Epidermal melanocyte (primary cell): ENCODE results near the gene PDCD5.
"Not testable (repeated sequence)": the region's sequence is repeated elsewhere in the genome, so short reads cannot be mapped to it uniquely, and the experiment has no call there.

Source experiments
- DNase-seq: peaks from one replicate; pipeline ENCODE4 v3.0.0; 2011; ENCODE audit warnings: low spot score; ENCODE audit not compliant: insufficient read length

The PDCD5 gene, protein sequence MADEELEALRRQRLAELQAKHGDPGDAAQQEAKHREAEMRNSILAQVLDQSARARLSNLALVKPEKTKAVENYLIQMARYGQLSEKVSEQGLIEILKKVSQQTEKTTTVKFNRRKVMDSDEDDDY

DNA sequence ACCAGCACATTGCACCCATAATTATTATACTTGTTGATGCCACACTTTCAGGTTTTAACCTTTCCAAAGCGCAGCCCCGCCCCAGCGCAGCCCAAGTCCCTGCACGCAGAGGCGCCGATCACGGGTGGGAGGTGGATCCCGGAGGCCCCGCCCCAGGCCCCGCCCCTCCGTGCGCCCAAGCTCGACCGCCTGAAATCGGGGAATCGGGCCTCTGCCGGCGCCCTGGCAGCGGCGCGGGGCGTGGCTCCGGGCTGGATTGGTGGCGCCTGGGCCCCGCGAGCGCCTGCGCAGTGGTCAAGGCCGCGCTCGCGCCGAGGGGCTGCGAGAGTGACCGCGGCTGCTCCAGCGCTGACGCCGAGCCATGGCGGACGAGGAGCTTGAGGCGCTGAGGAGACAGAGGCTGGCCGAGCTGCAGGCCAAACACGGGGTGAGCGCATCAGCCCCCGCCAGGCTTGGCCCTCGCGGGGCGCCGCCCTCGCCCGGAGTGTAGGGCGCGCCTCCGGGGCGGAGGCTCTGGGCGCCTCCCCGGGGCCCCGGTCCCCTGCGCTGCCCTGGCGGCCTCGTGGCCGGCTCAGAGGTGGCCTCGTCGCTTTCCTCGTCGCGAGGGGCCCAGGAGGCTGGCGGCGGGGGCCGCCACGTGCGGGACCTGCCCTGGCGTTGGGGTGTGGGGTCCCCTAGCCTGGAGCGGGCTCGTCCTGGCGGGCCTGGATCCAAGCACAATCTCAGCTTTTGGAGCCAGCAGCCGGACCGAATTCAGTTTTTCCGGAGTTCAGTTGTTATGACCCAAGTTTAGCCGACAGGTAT, at the start of gene PDCD5:
TSS of gene PDCD5 (plus strand) at position 290 of the 804 bp plus-strand sequence. CDS start at position 362, 72 bp downstream.
- DNase-seq: peak; percentile 88

DNA sequence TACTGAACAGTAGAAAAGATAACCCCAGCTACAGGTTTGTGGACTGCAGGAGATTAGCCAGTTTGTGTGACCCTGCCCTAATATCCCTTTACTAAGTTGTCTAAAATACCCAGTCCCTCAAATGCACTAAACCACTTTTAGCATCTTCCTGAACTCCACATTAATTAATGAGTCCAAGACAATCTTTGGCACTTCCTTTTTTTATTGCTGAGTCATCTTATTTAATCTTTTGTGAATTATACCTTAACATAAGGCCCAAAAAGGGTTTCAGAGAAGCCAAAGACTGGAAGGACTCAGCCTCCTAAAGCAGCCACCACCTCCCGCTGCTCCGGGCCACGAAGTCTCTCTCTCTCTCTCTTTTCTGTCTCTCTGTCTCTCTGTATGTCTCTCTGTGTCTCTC, 48.8 kb upstream of the PDCD5 start:
- no peak for DNase-seq

DNA sequence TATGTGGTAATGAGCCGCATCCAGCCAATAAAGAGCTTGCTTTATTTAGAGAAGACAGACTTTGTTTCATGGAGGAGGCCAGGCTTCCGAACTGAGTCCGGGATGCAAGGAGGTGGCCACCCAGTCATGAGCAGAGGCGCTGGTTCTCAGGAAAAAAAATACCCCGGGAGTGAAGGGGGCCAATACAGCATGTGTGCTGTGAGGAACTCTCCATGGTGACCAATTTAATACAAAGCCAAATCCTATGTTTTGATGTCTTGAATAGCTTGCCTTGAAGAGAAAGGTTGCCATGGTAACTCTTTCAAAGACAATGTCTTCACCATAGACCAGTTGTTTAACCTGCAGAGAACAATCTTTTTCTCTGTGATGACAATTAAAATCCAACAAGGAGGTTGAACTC, 43.4 kb upstream of the PDCD5 start:
- no peak for DNase-seq

DNA sequence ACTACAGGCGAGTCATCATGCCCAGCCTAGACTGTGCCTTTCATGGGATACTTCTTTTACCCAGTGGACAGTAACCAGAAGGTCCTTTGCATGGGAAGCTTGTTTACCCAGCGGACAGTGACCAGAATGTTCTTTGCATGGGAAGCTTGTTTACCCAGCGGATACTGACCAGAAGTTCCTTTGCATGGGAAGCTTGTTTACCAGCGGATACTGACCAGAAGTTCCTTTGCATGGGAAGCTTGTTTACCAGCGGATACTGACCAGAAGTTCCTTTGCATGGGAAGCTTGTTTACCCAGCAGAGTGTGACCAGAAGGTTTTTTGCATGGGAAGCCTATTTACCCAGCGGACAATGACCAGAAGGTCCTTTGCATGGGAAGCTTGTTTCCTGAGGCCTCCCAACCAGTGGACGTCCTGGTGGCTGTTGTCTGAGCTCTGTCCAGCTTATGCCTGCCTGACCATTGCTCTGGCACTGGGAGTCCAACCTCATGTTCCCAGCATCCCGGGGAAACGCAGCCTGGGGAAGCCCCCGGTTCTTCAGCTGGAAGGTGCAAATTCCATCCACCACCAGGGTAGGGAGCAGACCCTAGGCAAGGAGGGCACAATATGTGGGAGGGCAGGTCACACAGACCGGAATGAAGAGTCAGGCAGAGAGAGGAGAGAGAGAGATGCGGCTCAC, 41.6 kb upstream of the PDCD5 start:
- no peak for DNase-seq

DNA sequence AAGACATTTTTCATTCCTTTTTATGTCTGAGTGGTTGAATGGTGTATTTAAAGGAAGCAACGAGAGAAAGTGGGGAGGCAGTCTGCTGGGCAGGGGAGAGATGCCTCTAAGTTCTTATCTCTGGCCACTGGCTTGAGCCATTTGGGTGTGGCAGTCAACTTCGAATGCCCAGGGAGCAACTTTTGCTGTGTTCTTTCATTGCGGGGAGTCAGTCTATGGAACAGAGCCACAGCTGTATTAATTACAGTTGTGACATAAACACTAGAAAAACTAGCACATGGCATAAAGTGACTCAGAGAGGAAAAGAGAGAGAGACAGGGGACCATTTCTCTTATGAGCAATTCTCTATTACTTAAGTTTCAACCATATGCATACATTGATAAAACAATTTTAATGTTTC, 40.4 kb upstream of the PDCD5 start:
- no peak for DNase-seq

DNA sequence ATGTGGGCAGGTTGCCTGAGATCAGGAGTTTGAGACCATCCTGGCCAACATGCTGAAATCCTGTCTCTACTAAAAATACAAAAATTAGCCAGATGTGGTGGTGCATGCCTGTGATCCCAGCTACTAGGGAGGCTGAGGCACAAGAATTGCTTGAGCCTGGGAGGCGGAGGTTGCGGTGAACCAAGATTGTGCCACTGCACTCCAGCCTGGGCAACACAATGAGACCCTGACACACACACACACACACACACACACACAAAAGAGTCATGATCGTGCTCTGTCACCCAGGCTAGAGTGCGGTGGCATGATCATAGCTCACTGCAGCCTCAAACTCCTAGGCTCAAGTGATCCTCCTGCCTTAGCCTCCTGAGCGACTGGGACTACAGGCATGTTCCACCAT, 39.6 kb upstream of the PDCD5 start:
- not testable (repeated sequence) for DNase-seq

DNA sequence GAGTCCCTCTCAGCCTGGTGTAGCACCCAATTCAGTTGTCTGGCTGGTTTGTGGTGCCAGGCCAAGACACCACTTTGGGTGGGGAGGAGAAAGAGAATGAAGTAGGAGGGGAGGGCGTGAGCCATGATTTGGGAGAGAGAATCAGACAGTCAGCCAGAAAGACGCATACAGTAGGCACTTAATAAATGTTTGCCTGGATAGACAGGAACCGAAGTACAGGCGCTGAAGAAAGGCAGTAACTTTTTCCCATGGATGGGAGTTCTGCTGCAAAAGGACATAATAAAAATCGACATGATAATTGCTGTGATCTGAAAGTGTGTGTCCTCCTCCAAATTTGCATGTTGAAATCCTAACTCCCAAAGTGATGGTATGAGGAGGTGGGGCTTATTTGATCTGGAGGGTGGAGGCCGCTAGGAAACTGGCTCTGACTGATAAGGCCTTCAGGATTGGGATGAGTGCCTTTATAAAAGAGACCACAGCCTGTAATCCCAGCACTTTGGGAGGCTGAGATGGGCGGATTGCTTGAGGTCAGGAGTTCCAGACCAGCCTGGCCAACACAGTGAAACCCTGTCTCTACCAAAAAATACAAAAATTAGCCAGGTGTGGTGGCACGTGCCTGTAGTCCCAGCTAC, 38.4 kb upstream of the PDCD5 start:
- no peak for DNase-seq

DNA sequence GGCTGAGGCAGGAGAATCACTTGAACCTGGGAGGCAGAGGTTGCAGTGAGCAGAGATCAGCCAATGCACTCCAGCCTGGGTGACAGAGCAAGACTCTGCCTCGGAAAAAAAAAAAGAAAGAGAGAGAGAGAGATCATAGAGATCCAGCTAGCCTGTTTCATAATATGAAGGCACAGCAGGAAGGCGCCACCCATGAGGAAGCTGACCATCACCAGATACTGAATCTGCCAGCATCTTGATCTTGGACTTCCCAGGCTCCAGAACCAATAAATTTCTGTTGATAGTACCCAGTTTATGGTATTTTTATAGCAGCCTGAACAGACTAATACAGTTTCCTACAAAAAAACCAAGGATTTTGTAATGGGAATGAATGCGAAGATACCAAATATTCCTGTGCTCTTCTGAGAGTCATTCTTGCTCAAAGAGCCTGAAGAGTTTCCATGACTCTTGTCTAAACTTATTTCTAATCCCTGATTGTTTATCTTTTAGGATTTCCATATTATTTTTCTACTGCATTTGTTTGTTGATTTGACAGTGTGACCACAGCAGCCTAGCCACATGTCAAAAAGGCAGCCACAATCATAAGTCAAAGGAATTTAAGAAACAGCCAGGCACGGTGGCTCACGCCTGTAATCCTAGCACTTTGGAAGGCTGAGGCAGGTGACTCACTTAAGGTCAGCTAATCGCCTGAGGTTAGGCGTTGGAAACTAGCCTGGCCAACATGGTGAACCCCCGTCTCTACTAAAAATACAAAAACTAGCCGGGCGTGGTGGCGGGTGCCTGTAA, 37.7 kb upstream of the PDCD5 start:
- DNase-seq: no peak

DNA sequence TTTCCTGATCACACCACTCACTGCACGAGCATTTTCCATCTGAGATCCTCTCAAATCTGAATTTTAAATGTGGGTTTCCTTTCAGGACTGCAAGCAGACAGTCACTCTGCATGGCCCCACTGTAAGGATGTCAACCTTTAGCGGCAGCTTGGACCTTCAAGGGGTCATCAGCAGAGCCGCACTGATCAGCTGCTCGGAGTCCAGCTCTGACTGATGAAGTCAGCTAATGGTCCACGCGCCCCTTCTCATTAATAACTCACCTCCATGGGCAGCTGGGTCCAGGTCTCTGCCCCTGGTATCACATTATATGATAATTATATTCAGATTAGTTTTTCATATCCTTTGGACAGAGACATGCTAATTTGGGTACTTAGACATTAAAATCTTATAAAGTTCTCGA, 36.1 kb upstream of the PDCD5 start:
- no peak for DNase-seq

DNA sequence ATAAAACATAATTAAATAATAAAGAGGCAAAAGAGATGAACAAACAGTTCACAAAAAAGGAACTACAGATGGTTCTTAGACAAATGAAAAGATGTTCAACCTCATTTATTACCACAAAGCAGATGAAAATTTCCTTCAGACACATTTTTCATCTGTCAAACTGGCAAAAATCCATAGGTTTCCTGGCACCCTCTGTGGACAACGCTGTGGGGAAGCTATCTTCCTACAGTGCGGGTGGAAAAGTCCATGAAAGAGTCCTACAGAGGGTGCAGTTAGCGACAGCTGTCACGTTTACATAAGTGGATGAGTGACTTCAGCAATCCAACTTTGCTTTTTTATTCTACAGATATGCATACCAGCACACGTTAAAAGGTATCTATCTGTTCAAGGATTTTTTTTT, 30.3 kb upstream of the PDCD5 start:
- DNase-seq: no peak

DNA sequence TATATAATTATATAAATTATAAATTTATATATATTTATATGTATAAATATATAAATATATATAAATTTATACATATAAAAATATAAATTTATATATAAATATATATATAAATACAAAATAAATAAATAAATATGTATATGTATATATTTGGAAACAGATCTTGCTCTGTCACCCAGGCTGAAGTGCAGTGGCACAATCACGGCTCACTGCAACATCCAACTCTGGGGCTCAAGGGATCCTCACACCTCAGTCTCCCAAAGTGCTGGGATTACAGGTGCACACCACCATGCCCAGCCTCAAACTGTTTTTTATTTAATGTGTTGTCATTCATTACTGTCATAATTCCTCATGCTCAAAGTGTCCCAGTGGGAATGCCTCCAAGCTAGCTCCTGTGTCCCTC, 25.2 kb upstream of the PDCD5 start:
- DNase-seq: no peak

DNA sequence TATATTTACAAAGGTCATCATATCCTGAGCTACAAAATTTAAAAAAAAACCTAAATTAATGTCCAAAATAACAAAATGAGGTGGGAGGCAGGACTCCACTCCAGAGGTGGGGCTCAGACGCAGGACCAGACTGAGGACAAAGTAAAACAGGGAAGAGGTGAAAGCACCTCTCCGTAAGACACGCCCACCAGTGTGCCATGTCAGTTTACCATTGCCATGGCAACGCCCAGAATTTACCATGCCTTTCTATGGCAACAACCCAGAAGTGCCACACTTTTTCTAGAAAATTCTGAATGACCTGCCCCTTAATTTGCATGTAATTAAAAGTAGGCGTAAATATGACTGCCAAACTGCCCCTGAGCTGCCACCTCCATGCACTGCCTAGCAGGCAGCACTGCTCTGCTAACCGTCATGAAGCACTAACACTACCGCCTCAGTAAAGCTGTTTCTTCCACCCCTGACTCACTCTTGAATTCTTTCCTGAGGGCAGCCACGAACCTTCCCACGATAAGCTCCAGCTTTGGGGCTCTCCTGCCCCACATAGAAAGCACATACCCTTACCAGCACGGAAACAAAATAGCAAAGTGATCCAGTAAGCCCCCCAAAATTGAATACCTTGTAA, 22.3 kb upstream of the PDCD5 start:
- DNase-seq: no peak

DNA sequence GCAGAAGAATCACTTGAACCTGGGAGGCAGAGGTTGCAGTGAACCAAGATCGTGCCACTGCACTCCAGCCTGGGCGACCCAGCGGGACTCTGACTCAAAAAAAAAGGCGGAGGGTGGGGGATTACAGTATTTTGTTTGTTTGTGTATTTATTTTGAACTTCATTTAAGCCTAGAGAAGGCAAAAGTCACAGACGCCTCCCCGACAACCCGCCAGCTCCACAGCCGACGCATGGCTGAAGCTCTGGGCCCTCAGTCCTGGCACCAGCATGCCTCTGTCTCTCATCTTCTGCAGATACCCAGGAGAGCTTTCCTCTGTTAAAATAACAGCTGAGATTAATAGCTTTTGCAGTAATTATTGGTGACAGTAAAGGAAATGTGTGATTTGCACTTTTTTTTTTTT, 17.2 kb upstream of the PDCD5 start:
- no peak for DNase-seq

DNA sequence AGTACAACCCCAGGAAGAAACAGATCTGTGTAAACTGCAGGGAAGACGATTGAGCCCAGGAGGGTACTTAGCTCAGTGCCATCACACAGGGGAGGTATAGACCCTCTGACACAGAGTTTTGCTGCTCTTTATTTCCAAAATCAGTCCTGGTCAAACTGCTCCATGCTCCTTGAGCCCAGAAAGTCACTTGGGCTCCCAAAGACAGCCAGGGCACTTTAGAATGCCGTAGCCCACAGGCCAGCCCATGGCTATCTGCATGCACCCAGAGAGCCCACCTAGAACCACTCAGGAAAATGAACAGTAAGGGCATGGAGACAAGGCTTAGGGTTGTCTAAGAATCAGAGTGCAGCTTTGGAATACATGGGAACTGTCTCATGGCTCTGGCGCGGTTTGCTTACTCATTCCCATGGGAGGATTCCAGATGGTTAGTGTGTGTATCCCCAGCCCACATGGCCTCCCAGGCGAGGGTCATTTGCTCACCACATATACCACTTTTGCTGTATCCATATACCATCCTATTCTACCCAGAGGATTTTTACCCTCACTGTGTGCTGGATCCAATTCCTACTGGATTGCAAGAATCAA, 14.7 kb upstream of the PDCD5 start:
- no peak for DNase-seq

DNA sequence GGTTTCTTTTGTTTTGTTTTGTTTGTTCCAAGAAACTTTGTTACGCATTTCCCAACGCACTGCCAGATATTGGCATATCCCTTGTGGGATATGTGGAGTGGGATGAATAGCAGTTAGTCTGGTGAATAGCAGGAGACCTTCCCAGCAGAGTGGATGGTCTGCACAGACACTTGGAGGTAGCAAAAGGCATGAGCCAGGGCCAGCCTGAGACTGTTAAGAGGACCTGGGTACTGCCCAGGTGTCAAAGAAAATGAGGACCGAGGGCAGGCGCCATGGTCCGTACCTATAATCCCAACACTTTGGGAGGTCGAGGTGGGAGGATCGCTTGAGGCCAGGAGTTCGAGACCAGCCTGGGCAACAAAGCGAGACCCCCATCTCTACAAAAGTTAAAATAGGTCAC, 13.5 kb upstream of the PDCD5 start:
- no peak for DNase-seq

DNA sequence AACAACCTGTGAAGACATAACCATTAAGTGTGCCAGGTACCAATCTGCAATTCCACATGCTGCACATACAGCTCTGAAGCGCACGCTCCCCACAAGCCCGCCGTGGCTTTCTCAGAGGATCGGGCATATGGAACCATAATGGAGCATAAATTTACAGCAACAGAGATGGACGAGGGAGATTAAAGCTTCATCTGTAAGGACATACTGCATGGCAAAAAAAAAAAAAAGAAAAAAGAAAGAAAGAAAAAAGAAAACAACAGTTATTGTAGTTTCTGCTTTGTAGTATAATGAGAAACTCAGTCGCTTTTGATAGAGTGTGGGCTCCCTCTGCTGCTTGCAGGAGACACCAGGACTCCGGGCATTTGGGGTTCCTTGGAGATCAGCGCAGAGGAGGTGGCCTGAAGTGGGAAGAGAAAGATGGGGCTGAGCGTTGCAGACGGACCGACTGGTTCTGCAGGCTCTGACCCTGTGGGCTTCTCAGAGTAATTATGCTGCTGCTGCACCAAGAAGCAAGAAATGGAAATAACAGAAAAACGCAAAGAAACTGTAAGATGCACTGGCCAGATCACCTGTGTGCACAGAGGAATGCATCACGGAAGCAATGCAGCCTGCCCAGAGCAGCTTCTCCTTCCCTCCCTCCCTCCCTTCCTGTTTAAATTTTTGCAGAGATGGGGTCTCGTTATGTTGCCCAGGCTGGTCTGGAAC, 10.8 kb upstream of the PDCD5 start:
- DNase-seq: no peak

DNA sequence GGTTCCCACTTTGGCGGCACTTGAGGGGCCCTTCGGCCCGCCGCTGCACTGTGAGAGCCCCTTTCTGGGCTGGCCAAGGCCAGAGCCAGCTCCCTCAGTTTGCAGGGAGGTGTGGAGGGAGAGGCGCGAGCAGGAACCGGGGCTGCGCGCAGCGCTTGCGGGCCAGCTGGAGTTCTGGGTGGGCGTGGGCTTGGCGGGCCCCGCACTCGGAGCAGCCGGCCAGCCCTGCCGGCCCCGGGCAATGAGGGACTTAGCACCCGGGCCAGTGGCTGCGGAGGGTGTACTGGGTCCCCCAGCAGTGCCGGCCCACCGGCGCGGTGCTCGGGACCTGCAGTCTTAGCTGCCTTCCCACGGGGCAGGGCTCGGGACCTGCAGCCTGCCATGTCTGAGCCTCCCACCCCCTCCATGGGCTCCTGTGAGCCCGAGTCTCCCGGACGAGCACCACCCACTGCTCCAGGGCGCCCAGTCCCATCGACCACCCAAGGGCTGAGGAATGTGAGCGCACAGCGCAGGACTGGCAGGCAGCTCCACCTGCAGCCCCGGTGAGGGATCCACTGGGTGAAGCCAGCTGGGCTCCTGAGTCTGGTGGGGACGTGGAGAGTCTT, 9.4 kb upstream of the PDCD5 start:
- not testable (repeated sequence) for DNase-seq

DNA sequence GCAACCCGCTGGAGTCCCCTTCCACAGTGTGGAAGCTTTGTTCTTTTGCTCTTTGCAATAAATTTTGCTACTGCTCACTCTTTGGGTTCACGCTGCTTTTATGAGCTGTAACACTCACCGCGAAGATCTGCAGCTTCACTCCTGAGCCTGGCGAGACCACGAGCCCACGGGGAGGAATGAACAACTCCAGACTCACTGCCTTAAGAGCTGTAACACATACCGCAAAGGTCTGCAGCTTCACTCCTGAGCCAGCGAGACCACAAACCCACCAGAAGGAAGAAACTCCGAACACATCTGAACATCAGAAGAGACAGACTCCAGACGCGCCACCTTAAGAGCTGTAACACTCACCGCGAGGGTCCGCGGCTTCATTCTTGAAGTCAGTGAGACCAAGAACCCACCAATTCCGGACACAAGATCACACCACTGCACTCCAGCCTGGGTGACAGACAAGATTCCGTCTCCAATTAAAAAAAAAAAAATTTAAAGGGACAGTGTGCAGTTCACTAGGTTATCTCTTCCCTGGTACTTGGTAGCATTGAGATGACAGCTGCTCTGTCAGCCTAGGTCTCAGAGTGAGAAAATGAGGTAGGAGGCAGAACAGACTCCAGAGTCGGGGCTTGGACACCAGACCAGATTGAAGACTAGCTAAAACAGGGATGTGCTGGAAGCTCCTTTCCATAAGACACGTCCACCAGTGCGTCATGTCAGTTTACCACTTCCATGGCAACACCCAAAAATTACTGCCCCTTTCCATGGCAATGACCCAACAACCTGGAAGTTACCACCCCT, 8.1 kb upstream of the PDCD5 start:
- DNase-seq: not testable (repeated sequence)

DNA sequence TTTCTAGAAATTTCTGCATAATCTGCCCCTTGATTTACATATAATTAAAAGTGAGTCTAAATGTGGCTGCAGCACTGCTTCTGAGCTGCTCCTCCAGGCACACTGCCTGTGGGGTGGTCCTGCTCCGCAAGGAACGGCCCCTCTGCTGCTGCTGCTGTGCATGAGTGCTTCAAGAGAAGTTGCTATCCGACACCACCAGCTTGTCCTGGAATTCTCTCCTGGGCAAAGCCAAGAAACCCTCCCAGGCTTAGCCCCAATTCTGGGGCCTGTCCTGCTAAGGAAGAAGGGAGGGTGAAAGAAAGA, 7.5 kb upstream of the PDCD5 start:
- no peak for DNase-seq
